ENCODE results near the gene MT1M. TPM values are rescaled to one million over a fixed set of nuclear protein-coding genes. Genes with fewer than 3 reads are reported as not detected.

The MT1M gene
- total RNA-seq, 4 donors from 2014 or later: 38.5 to 103 (median 53.2) TPM

- no peaks in the 10 kb centered on the region for H3K36me3 ChIP-seq
- WGBS, 2 donors: 31% methylated on average over 8 of the region's 8 CpGs
- TF ChIP-seq POLR2A (IDR thresholded peaks at IDR 0.05): no peak
- peak in 1 of 2 donors; percentile 59 for TF ChIP-seq EP300 (IDR thresholded peaks at IDR 0.05)
- peak; percentile 50 to 75 (median 68) for TF ChIP-seq CTCF (IDR thresholded peaks at IDR 0.05)
- no peaks in the 10 kb centered on the region for H3K27me3 ChIP-seq
- no peak overlapping the region for H3K4me3 ChIP-seq
- no peaks in the 10 kb centered on the region for H3K9me3 ChIP-seq
- peaks cover 0 to 3% (median 0%) of the 10 kb centered on the region in 4 donors for H3K4me1 ChIP-seq
- peak overlapping the region in 2 of 4 donors; percentile 32 to 52 for H3K27ac ChIP-seq
- DNase-seq (ENCODE audit: low spot score in 2 of 2): peak in 1 of 2 donors; percentile 49
Observed at GRCh38 chr16:56600398-56600999, 32.0 kb upstream of the MT1M start.

DNA sequence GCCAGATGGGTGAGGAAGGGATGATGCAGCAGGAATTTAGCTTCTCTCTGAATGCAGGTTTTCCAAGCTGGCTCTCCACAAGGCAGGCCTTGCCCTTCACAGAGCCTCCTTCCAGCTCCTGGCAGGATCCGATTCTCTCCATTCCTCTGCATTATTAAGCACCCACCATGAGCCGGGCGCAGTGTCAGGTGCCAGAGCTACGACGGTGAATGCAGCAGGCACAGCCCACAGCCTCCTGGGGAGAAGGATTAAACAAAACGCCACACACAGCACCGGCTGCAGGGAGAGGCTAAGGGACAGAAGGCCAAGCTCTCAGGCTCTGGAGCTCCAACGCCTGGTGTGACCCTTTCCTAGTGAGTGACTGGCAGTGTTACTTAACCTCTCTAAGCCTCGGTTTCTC, 31.1 kb upstream of the MT1M start:
- H3K27ac ChIP-seq: peak overlapping the region in 1 of 4 donors; percentile 52
- 56 to 57% methylated on average over 9 of the region's 9 CpGs for WGBS, 2 donors
- peaks cover 0 to 11% (median 3%) of the 10 kb centered on the region in 4 donors for H3K4me1 ChIP-seq
- no peak overlapping the region for H3K4me3 ChIP-seq
- no peaks in the 10 kb centered on the region for H3K36me3 ChIP-seq
- no peak for DNase-seq (ENCODE audit: low spot score in 2 of 2)
- H3K27me3 ChIP-seq: no peaks in the 10 kb centered on the region
- H3K9me3 ChIP-seq: no peaks in the 10 kb centered on the region
- TF ChIP-seq CTCF (IDR thresholded peaks at IDR 0.05): no peak
- no peak for TF ChIP-seq EP300 (IDR thresholded peaks at IDR 0.05)
- TF ChIP-seq POLR2A (IDR thresholded peaks at IDR 0.05): no peak

- Histone ChIP-seq H3K36me3 (no peaks in the 10 kb centered on the region), H3K4me3 (no peak overlapping the region), H3K9me3 (no peaks in the 10 kb centered on the region), H3K27ac (peak overlapping the region in 1 of 4 donors; percentile 53), H3K27me3 (no peaks in the 10 kb centered on the region), H3K4me1 (peaks cover 0 to 31% (median 17%) of the 10 kb centered on the region in 4 donors)
- WGBS, 2 donors: 54 to 63% methylated on average over 4 of the region's 4 CpGs
- DNase-seq (ENCODE audit: low spot score in 2 of 2): no peak
- TF ChIP-seq EP300 (IDR thresholded peaks at IDR 0.05) (no peak), POLR2A (IDR thresholded peaks at IDR 0.05) (no peak), CTCF (IDR thresholded peaks at IDR 0.05) (peak in 3 of 5 experiments; percentile 31 to 56 (median 33))
Observed at GRCh38 chr16:56603589-56603988, 28.9 kb upstream of the MT1M start.

DNA sequence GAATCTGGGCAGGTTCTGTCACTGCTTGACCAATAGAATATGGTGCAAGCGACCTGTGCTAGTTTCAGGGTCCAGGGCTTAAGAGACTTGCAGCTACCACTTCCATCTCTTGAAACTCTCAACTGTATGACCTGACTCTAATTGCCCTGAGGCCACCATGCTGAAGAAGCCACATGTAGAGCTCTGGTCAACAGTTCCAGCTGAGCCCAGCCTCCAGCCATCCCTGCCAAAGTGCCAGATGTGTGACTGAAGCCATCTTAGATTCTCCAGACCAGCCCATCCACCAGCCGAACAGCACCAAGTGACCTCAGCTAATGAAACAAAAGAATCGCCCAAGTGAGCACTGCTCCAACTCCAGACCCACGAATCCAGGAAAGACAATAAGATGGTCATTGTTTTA, 27.5 kb upstream of the MT1M start:
- Histone ChIP-seq H3K27me3 (no peaks in the 10 kb centered on the region), H3K27ac (peak overlapping the region in 3 of 4 donors; percentile 76 to 97 (median 90)), H3K36me3 (peaks cover 0 to 5% (median 0%) of the 10 kb centered on the region in 3 donors), H3K4me1 (peaks cover 0 to 40% (median 18%) of the 10 kb centered on the region in 4 donors), H3K9me3 (no peaks in the 10 kb centered on the region), H3K4me3 (no peak overlapping the region)
- WGBS, 2 donors: 81 to 85% methylated on average over 4 of the region's 4 CpGs
- no peak for TF ChIP-seq POLR2A (IDR thresholded peaks at IDR 0.05)
- TF ChIP-seq EP300 (IDR thresholded peaks at IDR 0.05): no peak
- no peak for TF ChIP-seq CTCF (IDR thresholded peaks at IDR 0.05)
- DNase-seq (ENCODE audit: low spot score in 2 of 2): no peak

DNA sequence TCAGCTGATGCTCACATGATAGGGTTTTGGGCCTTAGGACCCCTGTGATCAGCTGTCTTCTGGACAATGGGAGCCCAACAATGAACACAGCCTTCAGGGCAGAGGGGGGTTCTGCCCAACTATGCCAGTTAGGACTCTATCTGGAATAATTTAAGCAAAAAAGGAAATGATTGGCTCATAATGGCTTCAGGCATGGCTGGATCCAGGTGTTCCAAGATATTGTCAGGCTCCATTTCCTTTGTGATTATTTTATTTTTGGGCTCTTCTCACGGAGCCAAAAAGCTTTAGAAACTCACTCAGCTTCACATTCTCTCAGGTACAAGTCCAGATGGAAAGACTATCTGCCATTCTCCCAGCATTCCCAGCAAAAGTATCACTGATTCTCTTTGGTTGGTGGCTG, 27.0 kb upstream of the MT1M start:
- no peaks in the 10 kb centered on the region for H3K27me3 ChIP-seq
- no peak for DNase-seq (ENCODE audit: low spot score in 2 of 2)
- no peaks in the 10 kb centered on the region for H3K9me3 ChIP-seq
- TF ChIP-seq EP300 (IDR thresholded peaks at IDR 0.05): no peak
- no peak for TF ChIP-seq CTCF (IDR thresholded peaks at IDR 0.05)
- no peak for TF ChIP-seq POLR2A (IDR thresholded peaks at IDR 0.05)
- H3K4me1 ChIP-seq: peaks cover 0 to 45% (median 20%) of the 10 kb centered on the region in 4 donors
- H3K27ac ChIP-seq: peak overlapping the region; percentile 76 to 97 (median 93)
- no peak overlapping the region for H3K4me3 ChIP-seq
- 90 to 100% methylated on average over 1 of the region's 1 CpG for WGBS, 2 donors
- peaks cover 0 to 5% (median 0%) of the 10 kb centered on the region in 3 donors for H3K36me3 ChIP-seq

All from tibial nerve (tissue), 4 donors.